AG10803 (cell line): ENCODE results near the gene EVA1C.

Source experiments
- DNase-seq: peaks from one replicate; pipeline ENCODE4 v3.0.0; 2010; ENCODE audit warnings: low read depth
- H3K4me3 ChIP-seq: 2 replicates; pipeline ENCODE4 v1.5.1; 2011; ENCODE audit warnings: mild to moderate bottlenecking, low read length, control low read depth
- TF ChIP-seq, protein P1 (sequence below): conservative IDR thresholded peaks from 2 replicates; pipeline ENCODE4 v1.5.1; 2011; ENCODE audit warnings: mild to moderate bottlenecking, low read length, control low read depth, inconsistent platforms

EVA1C gene

DNA sequence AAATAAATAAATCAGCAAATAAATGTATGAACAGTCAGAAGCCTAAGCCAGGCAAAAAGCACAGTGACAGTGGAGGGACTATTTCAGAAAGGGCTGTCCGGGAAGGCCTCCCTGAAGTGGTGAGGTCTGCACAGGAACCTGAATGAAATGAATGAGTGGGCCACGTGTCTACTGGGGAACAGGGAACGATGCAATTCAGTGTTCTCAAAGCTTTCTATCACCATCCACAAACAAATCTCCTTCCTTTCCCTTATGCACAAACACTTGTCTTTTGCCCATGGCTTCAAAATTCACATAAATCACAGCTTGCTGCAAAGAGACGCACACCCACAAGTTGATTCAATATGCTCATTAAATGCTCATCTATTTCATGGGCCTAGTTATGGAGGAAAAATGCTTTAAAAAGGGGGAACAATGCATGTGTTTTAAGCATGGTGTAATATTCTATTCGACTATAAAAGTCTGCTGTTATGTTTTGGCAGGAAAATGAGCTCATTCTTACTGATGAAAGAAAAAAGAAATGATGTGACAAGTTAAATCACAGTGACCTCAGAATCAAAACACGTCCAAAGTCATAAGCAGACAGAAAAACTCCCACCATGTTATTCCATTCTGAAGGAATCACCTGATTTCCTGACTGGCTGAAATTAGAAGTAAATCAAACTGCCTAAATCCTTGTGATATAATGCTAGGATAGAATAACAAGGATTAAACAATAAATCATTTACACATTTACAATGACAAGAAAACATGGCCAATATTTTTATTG lies 41.3 kb upstream of the EVA1C start:
- TF ChIP-seq, protein P1, sequence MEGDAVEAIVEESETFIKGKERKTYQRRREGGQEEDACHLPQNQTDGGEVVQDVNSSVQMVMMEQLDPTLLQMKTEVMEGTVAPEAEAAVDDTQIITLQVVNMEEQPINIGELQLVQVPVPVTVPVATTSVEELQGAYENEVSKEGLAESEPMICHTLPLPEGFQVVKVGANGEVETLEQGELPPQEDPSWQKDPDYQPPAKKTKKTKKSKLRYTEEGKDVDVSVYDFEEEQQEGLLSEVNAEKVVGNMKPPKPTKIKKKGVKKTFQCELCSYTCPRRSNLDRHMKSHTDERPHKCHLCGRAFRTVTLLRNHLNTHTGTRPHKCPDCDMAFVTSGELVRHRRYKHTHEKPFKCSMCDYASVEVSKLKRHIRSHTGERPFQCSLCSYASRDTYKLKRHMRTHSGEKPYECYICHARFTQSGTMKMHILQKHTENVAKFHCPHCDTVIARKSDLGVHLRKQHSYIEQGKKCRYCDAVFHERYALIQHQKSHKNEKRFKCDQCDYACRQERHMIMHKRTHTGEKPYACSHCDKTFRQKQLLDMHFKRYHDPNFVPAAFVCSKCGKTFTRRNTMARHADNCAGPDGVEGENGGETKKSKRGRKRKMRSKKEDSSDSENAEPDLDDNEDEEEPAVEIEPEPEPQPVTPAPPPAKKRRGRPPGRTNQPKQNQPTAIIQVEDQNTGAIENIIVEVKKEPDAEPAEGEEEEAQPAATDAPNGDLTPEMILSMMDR = no peak
- no peak overlapping the region for H3K4me3 ChIP-seq
- peak; percentile 47 for DNase-seq

DNA sequence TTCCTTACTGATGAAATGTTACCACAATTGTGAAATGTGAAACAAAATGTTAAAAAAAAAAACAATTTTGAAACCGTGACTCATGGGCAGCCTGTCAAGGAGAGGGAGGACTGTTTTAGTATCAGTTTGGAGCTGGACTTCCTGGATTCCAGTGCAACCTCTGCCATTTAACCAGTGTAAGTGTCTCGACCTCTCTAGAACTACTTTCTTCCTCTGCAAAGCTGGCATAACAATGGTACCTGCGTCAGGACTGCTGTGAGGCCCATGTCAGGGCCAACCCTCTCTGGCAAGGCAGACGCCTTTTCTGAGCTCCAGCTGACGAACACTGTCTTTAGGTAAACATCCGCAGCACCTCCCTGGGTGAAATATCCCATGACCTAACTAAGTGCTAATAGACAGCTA lies 40.6 kb upstream of the EVA1C start:
- DNase-seq = peak; percentile 89
- TF ChIP-seq, protein P1 = no peak
- no peak overlapping the region for H3K4me3 ChIP-seq

DNA sequence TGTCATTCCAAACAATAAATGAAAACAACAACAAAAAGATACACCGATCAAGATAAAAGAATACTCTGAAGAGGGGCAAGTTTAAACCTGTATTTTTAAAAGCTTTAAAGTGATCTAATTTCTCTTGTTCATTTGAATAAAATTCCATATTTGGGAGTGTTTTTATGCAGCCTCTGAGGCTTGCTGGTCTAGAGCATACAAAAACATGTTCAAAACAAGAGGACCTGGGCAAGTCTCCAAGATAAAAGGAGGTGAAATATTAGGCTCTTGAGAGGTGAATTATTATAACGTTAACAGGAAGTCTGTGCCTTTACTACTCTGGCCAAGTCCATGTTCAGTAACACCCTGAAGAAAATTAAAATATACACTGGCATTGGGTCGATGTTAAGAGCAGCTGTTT lies 39.8 kb upstream of the EVA1C start:
- no peak overlapping the region for H3K4me3 ChIP-seq
- TF ChIP-seq, protein P1 = no peak
- peak; percentile 29 for DNase-seq

DNA sequence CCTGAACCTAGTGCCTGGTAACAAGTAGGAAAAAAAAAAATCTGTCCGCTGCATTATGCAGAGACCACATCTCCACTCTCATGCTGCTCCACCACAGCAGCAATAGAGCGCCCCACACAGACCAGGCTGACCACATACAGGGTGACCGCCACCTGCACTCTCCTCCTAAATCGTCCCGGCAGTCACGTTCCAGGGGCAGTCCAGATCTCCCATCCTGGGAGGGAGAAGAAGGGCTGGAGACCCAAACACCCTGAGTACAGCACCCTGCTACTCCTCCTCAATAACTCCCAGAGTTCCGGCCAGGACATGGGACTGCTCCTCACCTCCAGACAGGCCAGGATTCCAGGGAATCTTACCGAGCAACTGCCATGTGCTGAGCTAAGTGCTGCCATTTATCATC lies 35.0 kb upstream of the EVA1C start:
- H3K4me3 ChIP-seq = no peak overlapping the region
- no peak for DNase-seq
- TF ChIP-seq, protein P1 = no peak

DNA sequence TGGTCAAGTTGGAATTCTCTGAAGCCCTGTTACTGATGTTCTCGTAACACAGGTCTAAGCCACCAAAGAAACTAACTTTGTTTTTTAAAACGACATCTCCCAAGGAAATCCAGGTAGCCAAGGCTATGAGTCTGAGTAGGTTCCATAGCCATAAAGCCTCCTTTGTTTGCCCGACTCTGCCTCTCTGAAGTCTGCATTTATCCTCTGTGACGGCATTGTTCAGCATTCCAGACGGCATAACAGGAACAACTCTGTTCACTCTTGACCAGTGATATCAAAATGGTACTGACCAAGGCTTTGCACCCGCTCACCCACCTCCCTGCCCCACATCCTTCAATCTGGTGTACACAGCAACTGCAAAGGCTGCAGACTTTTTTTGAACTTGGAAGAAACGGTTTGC lies 34.5 kb upstream of the EVA1C start:
- H3K4me3 ChIP-seq = no peak overlapping the region
- DNase-seq = no peak
- TF ChIP-seq, protein P1 = no peak

DNA sequence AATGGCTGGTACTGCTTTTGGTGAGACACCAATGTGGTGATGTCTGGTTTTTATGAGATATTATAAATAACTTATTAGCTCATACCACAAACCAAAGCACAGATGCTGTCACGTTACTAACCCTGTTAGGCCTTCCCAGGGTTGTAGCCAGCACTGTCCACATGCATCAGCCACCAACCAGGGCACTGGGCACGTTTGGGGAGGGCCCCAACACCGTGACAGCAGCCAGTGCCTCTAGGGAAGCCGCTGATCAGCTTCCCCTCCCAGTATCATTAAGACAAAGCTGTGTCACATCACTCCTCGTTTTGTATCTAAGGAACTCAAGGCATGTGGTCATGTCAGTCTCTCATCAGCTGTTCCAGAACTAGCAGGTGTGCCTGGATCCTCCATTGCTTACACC lies 33.5 kb upstream of the EVA1C start:
- no peak overlapping the region for H3K4me3 ChIP-seq
- DNase-seq = peak; percentile 88
- TF ChIP-seq, protein P1 = no peak

DNA sequence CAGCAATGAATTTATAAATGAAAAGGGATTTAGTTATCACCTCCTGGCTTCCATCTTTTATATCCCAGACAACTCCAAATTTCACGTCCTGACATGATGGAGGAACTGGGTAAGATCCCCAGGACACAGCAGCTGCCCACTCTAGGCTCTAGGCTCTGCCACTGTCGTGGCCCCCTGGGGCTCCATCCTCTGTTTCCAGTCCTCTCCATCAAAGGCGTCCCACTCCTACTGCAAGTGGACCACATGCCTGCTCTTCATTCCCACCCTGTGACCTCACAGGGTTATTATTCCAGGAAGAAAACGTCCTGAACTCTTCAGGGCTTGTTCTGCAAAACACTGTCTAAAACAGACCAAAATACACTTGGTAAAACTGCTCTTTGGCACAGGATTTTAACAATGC lies 31.6 kb upstream of the EVA1C start:
- H3K4me3 ChIP-seq = no peak overlapping the region
- no peak for DNase-seq
- TF ChIP-seq, protein P1 = no peak
